CD4-positive, alpha-beta T cell treated with Interleukin-6 at 100 ng/mL for 8 hours (primary cell): Measurements from ENCODE around the gene ATXN2.
"Not testable (repeated sequence)": the region's sequence is repeated elsewhere in the genome, so short reads cannot be mapped to it uniquely, and the experiment has no call there.

Source experiments
- DNase-seq: peaks from one replicate; pipeline ENCODE4 v3.0.0-alpha.2; 2020; ENCODE audit warnings: mixed read lengths, low spot score

Gene ATXN2

GRCh38 chr12:111404362-111405148 lies 194.6 kb downstream of the ATXN2 start:
- DNase-seq: peak; percentile 55

GRCh38 chr12:111402490-111402824 lies 196.7 kb downstream of the ATXN2 start:
- DNase-seq: not testable (repeated sequence)
